OCI-LY3 (cell line): ENCODE data around the gene GLYATL3.

Source experiments
- EZH2phosphoT487 ChIP-seq: fragments of 200-600 bp; shearing (Covaris generic); IDR thresholded peaks from 2 replicates; pipeline ENCODE4 v1.6.1; 2018; ENCODE audit warnings: antibody characterized with exemption, mixed run types, low read depth
- TF ChIP-seq, protein P1 (sequence below): fragments of 200-600, 300-600 bp; sonication (generic); IDR thresholded peaks from 2 replicates; pipeline ENCODE4 v1.5.1; 2014; ENCODE audit warnings: antibody characterized with exemption, low read length, low read depth

DNA sequence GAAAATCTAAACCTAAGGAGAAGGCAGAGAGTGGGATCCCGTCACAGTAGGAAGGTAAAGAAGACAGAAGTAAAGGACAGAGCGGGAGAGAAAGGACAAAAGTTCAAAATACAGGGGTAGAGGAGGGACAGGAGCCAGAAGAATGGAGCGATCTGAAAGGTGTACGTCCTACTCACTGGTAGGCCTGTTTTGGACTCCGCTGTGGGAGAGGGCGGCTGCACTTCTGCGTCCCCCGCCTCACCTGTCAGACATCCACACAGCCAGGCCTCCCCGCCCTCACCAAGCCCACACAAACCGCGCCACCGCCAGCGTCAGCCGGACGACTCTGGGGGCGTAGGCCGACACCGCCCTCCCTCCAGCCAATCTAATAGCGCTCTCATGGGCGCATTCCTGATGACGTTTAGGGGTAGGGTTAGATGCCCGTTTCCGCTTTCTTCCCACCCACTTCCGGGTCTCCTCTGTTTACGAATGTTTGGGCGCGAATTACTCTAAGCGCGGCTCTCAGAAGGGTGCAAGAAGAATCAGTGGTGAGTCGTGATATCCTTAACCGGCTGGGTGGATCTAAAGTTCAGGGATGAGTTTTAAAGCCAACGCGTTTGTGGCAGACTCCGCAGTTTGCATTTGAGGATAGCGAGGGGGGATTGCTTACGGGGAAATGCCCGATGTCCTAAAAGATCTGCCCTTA, 36.7 kb upstream of the GLYATL3 start, which contains the start of the genes CENPQ and MMUT:
- TF ChIP-seq, protein P1, sequence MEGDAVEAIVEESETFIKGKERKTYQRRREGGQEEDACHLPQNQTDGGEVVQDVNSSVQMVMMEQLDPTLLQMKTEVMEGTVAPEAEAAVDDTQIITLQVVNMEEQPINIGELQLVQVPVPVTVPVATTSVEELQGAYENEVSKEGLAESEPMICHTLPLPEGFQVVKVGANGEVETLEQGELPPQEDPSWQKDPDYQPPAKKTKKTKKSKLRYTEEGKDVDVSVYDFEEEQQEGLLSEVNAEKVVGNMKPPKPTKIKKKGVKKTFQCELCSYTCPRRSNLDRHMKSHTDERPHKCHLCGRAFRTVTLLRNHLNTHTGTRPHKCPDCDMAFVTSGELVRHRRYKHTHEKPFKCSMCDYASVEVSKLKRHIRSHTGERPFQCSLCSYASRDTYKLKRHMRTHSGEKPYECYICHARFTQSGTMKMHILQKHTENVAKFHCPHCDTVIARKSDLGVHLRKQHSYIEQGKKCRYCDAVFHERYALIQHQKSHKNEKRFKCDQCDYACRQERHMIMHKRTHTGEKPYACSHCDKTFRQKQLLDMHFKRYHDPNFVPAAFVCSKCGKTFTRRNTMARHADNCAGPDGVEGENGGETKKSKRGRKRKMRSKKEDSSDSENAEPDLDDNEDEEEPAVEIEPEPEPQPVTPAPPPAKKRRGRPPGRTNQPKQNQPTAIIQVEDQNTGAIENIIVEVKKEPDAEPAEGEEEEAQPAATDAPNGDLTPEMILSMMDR: no peak
- no peak for TF ChIP-seq EZH2phosphoT487
